Mononuclear cell (primary cell): ENCODE measurements around the gene TBC1D7. TPM values are rescaled to one million over a fixed set of nuclear protein-coding genes. Genes with fewer than 3 reads are reported as not detected.

Source experiments
- H3K27me3 ChIP-seq: 2 replicates; pipeline ENCODE4 v1.6.0; 2011; ENCODE audit warnings: low read length, control low read depth; ENCODE audit not compliant: insufficient read depth
- H3K4me1 ChIP-seq: 2 replicates; pipeline ENCODE4 v1.5.1; 2011; ENCODE audit warnings: mild to moderate bottlenecking, low read length, control low read depth; ENCODE audit not compliant: insufficient read depth
- H3K4me3 ChIP-seq: 2 replicates; pipeline ENCODE4 v1.5.1; 2011; ENCODE audit warnings: mild to moderate bottlenecking, low read length, moderate library complexity
- H3K9me3 ChIP-seq: 2 replicates; pipeline ENCODE4 v1.5.1; 2011; ENCODE audit warnings: low read depth, mild to moderate bottlenecking, control low read depth, low read length
- total RNA-seq: library from RNA; depleted of rRNA; stranded (reverse); fragments of >200 nt; gene quantifications from one replicate; pipeline ENCODE4 v1.2.3, GENCODE V29; 2012

Gene TBC1D7
- total RNA-seq, 1 donor: 57.7 TPM

DNA sequence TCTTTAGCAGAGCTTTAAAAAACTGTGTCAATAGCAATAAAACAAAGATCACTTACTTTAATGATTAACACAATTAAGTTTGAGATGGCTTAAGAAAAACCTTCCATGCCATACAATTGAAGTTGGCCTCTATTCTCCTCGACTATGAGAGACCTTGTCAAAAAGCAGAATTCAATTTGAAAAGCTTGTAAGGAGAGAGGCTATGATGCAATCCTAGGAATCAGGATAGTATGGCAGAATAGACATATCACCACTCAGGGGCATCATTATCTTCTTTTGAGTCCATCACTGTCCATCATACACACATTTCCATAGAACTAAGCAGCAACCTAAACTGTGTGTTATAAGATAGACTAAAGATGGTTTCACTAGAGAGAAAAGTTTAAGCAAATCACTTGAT lies 17.2 kb downstream of the TBC1D7 start:
- Histone ChIP-seq H3K4me1 (peaks cover 15% of the 10 kb centered on the region), H3K9me3 (no peaks in the 10 kb centered on the region)

DNA sequence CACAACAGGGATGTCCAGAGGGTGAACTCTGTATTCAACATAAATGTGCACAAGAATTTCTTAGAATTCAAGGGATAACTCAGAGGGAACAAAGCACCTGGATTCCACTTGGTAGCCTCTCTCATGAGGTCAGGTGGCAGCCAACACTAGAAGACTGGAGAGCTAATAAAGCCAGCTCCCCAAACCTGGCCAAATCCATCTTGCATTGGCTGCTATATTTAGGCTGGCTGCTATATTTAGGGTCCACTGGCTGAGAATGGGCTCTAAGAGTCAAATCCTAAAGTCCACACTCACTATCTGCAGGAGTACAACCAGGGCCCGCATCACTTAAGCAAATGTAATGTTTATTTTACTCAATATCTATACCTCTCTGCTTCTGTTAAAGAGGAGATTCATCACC lies 20.0 kb downstream of the TBC1D7 start:
- Histone ChIP-seq H3K4me3 (no peak overlapping the region), H3K27me3 (no peaks in the 10 kb centered on the region), H3K4me1 (peaks cover 32% of the 10 kb centered on the region), H3K9me3 (no peaks in the 10 kb centered on the region)

More for the DNA sequence above, 17.2 kb downstream of the TBC1D7 start:
- no peak overlapping the region for H3K4me3 ChIP-seq
- H3K27me3 ChIP-seq: no peaks in the 10 kb centered on the region

GRCh38 chr6:13307508-13307995 lies 20.8 kb downstream of the TBC1D7 start:
- Histone ChIP-seq H3K4me3 (no peak overlapping the region), H3K9me3 (no peaks in the 10 kb centered on the region), H3K4me1 (peaks cover 39% of the 10 kb centered on the region), H3K27me3 (no peaks in the 10 kb centered on the region)

DNA sequence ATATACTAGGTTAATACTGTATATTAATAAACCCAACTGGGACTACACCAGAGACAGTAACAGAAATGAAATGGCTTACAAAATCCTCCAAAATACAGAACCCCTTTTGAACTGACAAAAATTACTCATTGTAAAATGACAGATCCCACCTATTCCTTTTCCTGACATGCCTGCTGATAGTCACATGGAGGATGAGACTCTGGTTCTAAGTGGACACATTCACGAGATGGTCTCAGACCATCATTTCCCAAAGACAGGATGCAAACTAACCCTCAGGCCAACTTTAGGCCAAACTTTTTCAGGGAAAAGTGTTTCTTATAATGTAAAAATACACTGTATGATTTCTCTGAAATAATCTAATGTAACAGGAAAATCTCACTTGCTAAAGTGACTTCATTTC lies 22.5 kb downstream of the TBC1D7 start:
- H3K4me3 ChIP-seq: no peak overlapping the region
- H3K4me1 ChIP-seq: peaks cover 48% of the 10 kb centered on the region
- no peaks in the 10 kb centered on the region for H3K27me3 ChIP-seq
- H3K9me3 ChIP-seq: no peaks in the 10 kb centered on the region

DNA sequence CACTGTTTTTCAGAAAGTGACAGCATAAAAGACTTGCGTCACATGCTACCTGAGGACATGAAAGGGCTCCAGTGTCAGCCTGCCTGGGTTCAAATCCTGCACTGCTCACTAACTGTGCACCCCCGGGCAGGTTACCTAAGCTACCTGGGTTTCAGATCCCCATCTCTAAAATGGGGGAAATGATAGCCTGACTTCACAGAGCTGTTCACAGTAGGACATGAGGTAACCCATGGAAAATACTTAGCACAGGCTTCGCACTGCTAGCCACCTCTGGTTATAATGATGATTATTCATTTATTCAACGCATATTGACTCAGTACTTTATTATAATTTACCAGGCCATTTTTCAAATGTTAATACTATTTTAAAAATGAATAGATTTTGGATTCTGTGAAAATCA lies 23.0 kb downstream of the TBC1D7 start:
- Histone ChIP-seq H3K4me3 (no peak overlapping the region), H3K27me3 (no peaks in the 10 kb centered on the region), H3K4me1 (peaks cover 48% of the 10 kb centered on the region), H3K9me3 (no peaks in the 10 kb centered on the region)

DNA sequence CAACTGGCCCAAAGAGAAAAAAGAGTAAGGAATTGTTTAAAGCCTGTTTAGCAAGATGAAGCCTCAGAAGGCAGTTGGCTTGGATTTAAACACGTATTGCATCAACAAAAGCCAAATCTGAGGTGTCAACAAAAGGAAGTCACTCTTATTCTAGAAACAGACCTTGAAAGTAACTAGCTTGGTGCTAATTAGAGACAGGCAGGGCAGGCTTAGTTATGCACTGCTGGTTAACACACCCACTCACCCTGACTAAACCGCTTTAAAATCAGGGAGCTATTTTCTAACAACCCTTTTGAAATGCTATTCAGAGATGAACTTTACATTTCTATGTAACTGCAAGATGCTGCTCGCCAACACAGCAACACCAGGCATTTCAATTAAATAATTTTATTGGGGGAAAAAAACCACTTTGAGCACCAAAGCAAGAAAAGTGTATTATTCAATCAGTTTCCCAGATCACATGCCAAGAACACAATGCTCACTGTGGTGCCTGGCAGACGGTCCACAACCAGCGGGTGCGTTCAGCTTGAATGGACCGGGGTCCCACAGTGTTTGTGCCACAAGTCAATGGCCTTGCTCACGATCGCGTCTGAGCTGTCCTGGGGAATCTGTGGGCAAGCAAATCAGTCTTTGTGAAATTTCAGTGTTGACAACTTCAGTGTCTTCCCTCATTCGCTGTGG lies 23.6 kb downstream of the TBC1D7 start:
- Histone ChIP-seq H3K4me1 (peaks cover 48% of the 10 kb centered on the region), H3K4me3 (no peak overlapping the region), H3K9me3 (no peaks in the 10 kb centered on the region), H3K27me3 (no peaks in the 10 kb centered on the region)

GRCh38 chr6:13304101-13304500 lies 24.2 kb downstream of the TBC1D7 start:
- Histone ChIP-seq H3K9me3 (no peaks in the 10 kb centered on the region), H3K4me3 (no peak overlapping the region), H3K27me3 (no peaks in the 10 kb centered on the region), H3K4me1 (peaks cover 48% of the 10 kb centered on the region)

GRCh38 chr6:13303668-13304017 lies 24.7 kb downstream of the TBC1D7 start:
- H3K9me3 ChIP-seq: no peaks in the 10 kb centered on the region
- no peaks in the 10 kb centered on the region for H3K27me3 ChIP-seq
- no peak overlapping the region for H3K4me3 ChIP-seq
- H3K4me1 ChIP-seq: peaks cover 48% of the 10 kb centered on the region

- peaks cover 42% of the 10 kb centered on the region for H3K4me1 ChIP-seq
- no peaks in the 10 kb centered on the region for H3K27me3 ChIP-seq
- no peak overlapping the region for H3K4me3 ChIP-seq
- no peaks in the 10 kb centered on the region for H3K9me3 ChIP-seq
These were observed 25.3 kb downstream of the TBC1D7 start for GRCh38 chr6:13302751-13303667.

- H3K27me3 ChIP-seq: no peaks in the 10 kb centered on the region
- H3K4me3 ChIP-seq: no peak overlapping the region
- H3K9me3 ChIP-seq: no peaks in the 10 kb centered on the region
- H3K4me1 ChIP-seq: peaks cover 35% of the 10 kb centered on the region
These were observed 26.0 kb downstream of the TBC1D7 start for GRCh38 chr6:13302291-13302690.

DNA sequence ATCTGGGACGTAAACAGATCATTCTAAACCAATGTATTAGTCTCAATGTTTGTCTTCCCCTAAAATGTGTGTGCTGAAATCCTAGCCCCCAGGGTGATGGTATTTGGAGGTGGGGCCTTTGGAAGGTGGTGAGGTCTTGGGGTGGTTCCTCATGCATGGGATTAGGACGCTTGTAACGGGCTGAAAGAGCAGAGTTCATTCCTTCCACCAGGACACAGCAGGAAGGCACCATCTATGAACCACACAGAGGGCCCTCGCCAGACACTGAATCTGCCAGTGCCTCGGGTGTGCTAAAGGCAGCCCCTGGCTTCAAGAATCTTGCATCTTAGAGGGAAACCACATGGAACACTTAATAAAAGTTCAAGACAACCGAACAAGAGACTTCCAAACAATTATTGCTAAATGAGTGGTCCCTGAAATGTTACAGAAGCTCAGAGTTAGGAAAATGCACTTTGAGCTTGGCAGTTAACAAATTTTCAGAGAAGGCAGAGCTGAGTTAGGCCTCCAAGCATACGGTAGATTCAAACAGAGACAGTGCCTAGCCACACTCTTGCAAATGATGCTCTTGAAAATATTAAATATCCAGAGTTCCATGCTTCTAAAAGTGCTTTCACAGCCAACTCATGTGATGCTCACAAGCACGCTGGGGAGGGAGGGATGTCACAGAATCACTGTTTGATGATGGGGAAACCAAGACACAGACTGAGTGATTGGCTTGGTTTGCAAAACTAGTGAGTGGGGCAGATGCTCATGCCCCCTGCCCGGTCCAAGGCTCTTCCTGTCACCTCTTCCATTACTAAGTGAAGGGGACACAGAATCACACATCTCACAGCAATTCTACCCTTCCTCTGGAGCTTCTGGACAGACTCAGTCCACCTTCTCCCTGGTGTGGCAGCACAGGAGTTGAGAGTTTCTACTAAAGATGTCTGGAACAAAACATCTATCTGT lies 27.4 kb downstream of the TBC1D7 start:
- no peaks in the 10 kb centered on the region for H3K27me3 ChIP-seq
- H3K4me1 ChIP-seq: peaks cover 33% of the 10 kb centered on the region
- no peaks in the 10 kb centered on the region for H3K9me3 ChIP-seq
- H3K4me3 ChIP-seq: no peak overlapping the region

DNA sequence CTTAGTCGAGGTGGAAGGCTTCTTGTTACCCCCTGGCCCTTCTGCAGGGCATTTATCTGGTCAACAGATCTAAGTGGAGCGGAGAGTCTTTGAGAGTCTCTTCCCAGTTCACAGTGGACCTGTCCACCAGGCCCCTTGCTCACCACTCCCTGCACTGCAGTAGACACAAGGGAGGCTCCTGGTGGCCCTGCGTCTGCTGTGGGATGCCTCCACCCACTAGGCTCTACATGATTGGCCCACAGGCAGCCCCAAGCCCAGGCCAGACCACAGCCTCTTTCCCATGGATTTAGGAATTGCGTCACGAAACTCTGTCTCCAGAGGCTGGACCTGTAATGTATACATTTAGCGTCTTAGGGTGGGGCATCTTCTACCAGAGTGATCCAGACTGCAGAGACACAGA lies 28.4 kb downstream of the TBC1D7 start:
- Histone ChIP-seq H3K9me3 (no peaks in the 10 kb centered on the region), H3K4me3 (no peak overlapping the region), H3K4me1 (peaks cover 39% of the 10 kb centered on the region), H3K27me3 (no peaks in the 10 kb centered on the region)

- peaks cover 38% of the 10 kb centered on the region for H3K4me1 ChIP-seq
- no peak overlapping the region for H3K4me3 ChIP-seq
- no peaks in the 10 kb centered on the region for H3K9me3 ChIP-seq
- no peaks in the 10 kb centered on the region for H3K27me3 ChIP-seq
These were observed 28.9 kb downstream of the TBC1D7 start for GRCh38 chr6:13299403-13299821.

- H3K9me3 ChIP-seq: no peaks in the 10 kb centered on the region
- peaks cover 28% of the 10 kb centered on the region for H3K4me1 ChIP-seq
- no peak overlapping the region for H3K4me3 ChIP-seq
- no peaks in the 10 kb centered on the region for H3K27me3 ChIP-seq
These were observed 29.9 kb downstream of the TBC1D7 start for GRCh38 chr6:13298446-13298845.

DNA sequence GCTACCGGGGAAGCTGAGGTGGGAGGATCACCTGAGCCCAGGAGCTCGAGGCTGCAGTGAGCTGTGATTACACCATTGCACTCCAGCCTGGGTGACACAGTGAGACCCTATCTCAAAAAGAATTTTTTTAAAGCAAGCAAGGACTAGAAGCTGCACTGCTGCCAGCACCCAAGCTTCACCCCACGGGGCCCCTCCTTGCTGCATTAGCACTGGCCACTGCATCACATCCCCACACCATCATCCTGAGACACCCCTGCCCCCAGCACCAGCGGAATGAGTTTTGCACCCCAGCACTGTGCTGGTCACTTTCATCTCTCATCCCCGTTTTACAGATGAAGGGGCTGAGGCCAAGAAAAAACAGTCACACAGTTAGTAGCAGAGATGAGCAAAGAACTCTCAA lies 30.9 kb downstream of the TBC1D7 start:
- Histone ChIP-seq H3K4me3 (no peak overlapping the region), H3K9me3 (no peaks in the 10 kb centered on the region), H3K4me1 (peaks cover 18% of the 10 kb centered on the region), H3K27me3 (no peaks in the 10 kb centered on the region)
